Activated naive CD4-positive, alpha-beta T cell treated with anti-CD3 and anti-CD28 coated beads, Interleukin-2, amount 10 ng/mL, durations not matched to agents 7 days and 5 days (primary cell): ENCODE data around the gene SRPK1.

Experiments
- CTCF ChIA-PET: fragments of 350-600 bp; sonication (Branson Sonifier 250); formaldehyde crosslinking; loops from one replicate; lab custom pipeline; 2021; ENCODE audit warnings: antibody characterized with exemption; lab: Charles Lee
- DNase-seq: peaks from one replicate; pipeline ENCODE4 v3.0.0-alpha.2; 2020
- H3K27ac Mint-ChIP-seq: one replicate; pipeline ENCODE4 v1.8.0; 2021; ENCODE audit warnings: mild to moderate bottlenecking, moderate library complexity, mixed read lengths
- H3K27me3 Mint-ChIP-seq: one replicate; pipeline ENCODE4 v1.8.0; 2021; ENCODE audit warnings: mild to moderate bottlenecking, mixed read lengths
- H3K36me3 Mint-ChIP-seq: one replicate; pipeline ENCODE4 v1.8.0; 2021; ENCODE audit warnings: mixed read lengths
- H3K4me1 Mint-ChIP-seq: one replicate; pipeline ENCODE4 v1.8.0; 2021; ENCODE audit warnings: mixed read lengths
- H3K4me3 Mint-ChIP-seq: one replicate; pipeline ENCODE4 v1.8.0; 2021; ENCODE audit warnings: mild to moderate bottlenecking, moderate library complexity, mixed read lengths
- H3K9me3 Mint-ChIP-seq: one replicate; pipeline ENCODE4 v1.8.0; 2021; ENCODE audit warnings: mixed read lengths

Gene SRPK1

DNA sequence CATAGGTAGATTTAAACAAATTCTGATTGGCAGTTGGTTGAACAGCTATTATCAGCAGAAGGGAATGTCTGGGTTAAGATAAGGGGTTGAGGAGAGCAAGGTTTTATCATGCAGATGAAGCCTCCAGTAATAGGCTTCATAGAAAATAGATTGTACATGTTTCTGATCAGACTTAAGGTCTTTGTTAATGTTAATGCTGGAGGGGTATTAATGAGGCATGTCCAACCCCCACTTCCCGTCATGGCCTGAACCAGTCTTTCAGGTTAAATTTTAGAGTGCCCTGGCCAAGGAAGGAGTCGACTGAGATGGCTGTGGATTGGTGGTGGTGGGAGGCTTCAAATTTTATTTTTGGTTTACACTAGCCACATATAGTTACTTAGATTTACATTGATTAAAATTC lies 136.7 kb downstream of the SRPK1 start:
- H3K36me3 Mint-ChIP-seq, result no peaks in the 10 kb centered on the region

More for the DNA sequence above, 136.7 kb downstream of the SRPK1 start:
- Mint-ChIP-seq H3K4me1 (no peaks in the 10 kb centered on the region), H3K27me3 (peaks cover 52% of the 10 kb centered on the region), H3K27ac (no peak overlapping the region), H3K4me3 (no peak overlapping the region), H3K9me3 (no peaks in the 10 kb centered on the region)
- CTCF ChIA-PET, result no interaction called here
- DNase-seq, result no peak
